Measurements from ENCODE around the gene HSPA12B.

- TF ChIP-seq POLR2A (IDR thresholded peaks at IDR 0.05): no peak
- TF ChIP-seq, protein P1, sequence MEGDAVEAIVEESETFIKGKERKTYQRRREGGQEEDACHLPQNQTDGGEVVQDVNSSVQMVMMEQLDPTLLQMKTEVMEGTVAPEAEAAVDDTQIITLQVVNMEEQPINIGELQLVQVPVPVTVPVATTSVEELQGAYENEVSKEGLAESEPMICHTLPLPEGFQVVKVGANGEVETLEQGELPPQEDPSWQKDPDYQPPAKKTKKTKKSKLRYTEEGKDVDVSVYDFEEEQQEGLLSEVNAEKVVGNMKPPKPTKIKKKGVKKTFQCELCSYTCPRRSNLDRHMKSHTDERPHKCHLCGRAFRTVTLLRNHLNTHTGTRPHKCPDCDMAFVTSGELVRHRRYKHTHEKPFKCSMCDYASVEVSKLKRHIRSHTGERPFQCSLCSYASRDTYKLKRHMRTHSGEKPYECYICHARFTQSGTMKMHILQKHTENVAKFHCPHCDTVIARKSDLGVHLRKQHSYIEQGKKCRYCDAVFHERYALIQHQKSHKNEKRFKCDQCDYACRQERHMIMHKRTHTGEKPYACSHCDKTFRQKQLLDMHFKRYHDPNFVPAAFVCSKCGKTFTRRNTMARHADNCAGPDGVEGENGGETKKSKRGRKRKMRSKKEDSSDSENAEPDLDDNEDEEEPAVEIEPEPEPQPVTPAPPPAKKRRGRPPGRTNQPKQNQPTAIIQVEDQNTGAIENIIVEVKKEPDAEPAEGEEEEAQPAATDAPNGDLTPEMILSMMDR (IDR thresholded peaks at IDR 0.05): no peak
These were observed 15.0 kb downstream of the HSPA12B start for GRCh38 chr20:3747471-3747870.

Data from testis (tissue), 2 donors.